Stimulated activated CD4-positive, alpha-beta T cell treated with anti-CD3 and anti-CD28 coated beads, Interleukin-1b, Interleukin-23, amount 100 ng/mL, for 4 hours (primary cell): ENCODE measurements around the gene SERAC1.

Experiments
- DNase-seq, 2 donors: peaks; one replicate each; pipeline ENCODE4 v3.0.0-alpha.2; 2020; ENCODE audit warnings: low read depth in 2 of 2

Gene SERAC1

DNA sequence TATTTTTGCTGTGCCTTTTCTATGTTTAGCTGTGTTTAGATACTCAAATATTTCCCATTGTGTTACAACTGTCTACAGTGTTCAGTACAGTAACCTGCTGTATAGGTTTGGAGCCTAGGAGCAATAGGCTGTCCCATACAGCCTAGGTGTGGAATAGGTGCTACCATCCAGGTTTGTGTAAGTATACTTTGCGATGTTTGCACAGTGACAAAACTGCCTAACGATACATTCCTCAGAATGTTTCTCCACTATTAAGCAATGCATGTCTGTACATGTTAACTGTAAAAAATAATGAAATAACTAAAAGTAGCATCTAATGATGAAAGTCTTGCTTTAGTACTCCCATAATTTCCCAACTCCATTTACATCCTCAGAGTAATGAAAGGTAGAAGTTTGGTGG is 46.0 kb downstream of the SERAC1 start:
- no peak for DNase-seq

DNA sequence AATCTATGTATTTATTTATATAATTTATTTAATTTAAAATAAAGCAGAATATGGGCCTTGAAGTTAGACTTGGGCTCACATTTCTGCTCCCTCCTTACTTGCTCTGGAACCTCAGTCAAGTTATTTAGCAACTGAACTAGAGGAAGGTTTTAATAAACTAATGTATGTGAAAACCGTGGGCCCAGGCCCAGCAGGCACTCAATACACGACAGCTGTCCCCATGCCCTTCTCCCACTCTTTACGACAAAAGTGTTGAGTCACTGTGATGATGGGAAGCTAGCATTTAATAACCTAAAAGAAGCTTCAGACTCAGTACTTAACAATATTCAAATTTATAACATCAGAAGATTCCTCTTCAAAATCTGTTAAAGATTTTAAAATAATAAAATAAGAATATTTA is 46.7 kb downstream of the SERAC1 start:
- DNase-seq: no peak

DNA sequence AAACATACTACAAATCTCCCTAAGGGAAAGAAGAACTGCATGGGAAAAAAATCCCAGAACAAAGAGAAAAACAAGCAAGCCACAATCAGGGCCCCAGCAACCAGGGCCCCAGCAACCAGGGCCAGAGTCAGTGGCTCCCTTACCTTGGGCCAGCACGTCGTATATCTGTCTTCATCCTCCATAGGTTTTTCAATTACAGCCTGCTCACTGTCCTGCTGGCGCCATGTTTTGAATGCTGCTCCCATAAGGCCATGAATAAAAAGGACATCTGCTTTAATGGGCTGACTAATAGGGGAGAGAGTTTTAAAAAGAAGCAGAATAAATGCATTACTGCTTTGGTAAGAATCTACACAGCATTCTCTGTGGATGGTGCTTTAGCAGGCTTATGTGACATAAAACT is 49.2 kb downstream of the SERAC1 start:
- no peak for DNase-seq

DNA sequence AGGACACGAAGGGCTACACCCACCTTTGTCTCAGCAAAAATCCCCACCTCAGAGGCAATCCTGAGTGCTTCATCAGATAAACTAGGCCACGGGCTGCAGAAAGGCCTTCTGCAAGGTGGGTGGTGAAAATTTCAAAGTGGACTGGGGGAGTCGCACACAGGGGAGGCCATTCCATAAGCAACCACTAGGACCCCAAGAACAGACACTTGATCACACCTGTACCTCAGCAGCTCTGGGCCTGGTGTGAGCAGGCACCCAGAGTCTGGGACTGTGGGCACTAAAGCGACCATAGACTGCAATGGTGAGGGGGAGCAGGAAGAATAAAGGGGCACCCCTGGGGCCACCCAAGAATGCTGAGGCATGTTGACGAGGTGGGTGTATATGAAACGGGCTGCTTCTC is 52.6 kb downstream of the SERAC1 start:
- DNase-seq: no peak

DNA sequence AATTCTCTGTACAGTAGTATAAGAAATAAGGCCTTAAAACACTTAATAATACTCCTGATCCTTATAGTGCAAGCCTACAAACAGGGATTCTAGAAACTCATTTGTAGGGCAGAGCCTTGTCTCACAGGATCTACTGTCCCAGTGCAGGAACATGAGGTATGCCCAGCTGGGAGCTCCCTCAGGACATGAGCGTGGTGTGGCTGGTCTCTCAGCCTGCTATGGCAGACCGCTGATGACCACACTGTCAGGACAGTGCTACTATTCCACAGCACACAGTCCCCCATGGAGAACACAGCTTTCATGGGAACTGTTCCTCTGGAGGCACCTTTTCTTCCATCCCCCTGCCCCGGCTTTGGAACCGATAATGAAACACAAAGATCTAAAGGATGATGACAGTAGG is 53.0 kb downstream of the SERAC1 start:
- no peak for DNase-seq

DNA sequence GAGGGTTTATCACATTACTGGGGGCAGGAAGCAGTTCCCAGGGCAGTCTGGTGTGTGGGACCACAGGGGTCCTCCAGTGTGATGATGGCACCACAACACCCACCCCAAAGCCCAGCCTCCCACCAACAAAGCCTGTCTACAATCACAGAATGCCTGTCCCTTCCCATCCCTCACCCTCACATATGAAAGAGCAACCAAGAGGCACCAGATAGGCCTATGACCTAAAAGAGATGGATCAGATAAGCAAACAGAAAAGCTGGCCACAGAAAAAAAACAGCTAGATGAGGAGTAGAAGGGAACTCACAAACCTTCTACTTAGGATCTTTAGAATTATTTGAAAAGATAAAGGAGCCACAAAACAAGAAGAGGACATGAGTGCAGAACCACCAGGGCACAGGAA is 54.3 kb downstream of the SERAC1 start:
- no peak for DNase-seq

DNA sequence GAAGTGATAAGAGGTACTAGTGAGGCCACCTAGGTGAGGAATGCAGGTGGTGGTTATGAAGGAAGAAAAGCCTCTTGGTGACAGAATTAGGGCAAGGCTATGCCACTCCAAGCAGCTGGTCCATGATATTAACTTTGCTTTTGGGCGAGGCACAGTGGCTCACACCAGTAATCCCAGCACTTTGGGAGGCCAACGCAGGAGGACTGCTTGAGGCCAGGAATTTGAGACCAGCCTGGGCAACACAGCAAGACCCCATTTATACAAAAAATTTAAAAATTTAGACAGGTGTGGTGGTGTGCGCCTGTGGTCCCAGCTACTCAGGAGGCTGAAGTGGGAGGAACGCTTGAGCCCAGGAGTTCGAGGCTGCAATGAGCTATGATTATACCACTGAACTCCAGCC is 56.1 kb downstream of the SERAC1 start:
- DNase-seq: no peak

DNA sequence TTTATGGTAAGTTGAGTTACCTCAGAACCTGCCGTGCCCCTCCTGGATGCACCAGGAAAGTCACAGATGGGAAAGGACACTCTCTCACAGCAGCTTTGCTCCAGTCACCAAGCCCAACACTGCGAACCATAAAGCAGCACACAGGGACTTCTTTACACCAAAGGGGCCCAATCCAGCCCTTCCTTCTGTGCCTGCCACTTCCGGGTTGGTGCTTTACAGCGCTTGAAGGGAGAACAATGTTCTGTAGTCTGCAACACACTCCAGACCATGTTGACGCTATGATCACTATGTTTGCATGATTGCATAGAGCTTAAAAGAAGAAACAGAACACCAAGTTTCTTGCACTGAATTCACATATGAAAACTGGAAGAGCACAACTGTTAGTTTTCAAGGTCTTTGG is 57.1 kb downstream of the SERAC1 start:
- no peak for DNase-seq

DNA sequence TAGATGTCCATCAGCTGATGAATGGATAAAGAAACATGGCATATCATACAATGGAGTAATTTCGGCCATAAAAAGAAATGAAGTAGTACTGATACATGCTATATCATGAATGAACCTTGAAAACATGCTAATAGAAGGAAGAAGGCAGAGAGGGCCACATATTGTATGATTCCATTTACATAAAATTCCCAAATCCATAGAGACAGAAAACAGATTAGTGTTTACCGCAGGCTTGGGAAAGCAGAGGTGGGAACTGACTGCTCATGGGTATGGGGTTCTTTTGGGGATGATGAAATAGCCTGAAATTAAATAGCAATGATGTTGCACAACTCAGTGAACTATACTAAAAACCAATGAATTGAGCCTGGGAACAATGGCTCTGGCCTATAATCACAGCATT is 58.3 kb downstream of the SERAC1 start:
- no peak for DNase-seq

DNA sequence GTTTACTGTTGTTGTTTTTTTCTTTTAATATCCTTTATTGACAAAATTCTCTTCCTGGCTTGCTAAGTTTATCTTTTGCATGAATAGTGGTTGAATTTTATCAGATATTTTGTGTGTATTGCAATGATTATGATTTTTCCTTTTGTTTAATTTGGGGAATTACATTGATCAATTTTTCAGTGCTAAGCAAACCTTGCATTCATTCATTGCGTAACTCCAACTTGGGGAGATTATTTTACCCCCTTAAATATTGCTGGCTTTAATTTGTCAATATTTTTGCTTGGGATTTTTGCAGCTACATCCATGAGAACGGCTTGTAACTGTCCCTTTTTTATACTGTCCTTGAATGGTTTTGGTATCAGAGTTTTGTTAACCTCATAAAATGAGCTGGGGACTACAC is 63.4 kb downstream of the SERAC1 start:
- DNase-seq: no peak

DNA sequence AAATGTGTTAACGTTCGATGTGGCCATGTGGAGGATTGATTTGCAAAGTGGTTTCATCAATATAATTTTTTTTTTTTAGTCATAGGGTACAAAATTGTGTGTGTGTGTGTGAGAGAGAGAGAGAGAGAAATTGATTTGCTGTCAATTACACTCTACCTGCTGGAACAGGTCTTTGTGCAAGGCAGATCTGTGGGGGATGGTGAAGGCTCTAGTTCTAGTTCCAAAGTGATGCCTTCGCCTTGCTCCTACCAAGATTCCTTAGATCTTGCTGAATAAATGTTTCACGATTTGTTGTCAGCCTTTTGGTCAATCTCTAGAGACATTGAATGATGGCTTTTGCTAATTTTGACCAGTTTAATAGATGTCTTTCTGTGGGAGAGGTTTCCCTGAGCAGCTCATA is 64.8 kb downstream of the SERAC1 start:
- DNase-seq: no peak

DNA sequence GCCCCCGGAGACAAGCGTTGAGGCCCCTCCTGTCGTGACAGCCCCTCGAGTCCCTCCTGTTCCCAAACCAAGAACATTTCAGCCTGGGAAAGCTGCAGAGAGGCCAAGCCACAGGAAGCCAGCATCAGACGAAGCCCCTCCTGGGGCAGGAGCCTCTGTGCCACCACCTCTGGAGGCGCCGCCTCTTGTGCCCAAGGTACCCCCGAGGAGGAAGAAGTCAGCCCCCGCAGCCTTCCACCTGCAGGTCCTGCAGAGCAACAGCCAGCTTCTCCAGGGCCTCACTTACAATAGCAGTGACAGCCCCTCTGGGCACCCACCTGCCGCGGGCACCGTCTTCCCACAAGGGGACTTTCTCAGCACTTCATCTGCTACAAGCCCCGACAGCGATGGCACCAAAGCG is 72.4 kb downstream of the SERAC1 start:
- no peak for DNase-seq

DNA sequence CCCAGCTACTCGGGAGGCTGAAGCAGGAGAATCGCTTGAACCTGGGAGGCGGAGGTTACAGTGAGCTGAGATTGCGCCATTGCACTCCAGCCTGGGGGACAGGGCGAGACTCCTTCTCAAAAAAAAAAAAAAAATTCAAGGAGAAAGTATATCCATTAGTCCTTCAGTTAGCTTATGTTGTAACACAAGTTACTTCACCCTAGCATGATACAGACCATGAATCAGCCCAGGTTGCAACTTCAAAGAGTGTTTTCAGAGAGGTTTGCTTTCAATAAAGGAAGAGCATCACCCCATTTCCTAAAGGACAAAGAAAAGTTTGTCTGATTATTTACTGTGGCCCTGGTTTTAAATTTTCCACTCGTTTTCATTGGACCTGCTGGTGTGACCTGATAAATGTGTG is 73.0 kb downstream of the SERAC1 start:
- no peak for DNase-seq

DNA sequence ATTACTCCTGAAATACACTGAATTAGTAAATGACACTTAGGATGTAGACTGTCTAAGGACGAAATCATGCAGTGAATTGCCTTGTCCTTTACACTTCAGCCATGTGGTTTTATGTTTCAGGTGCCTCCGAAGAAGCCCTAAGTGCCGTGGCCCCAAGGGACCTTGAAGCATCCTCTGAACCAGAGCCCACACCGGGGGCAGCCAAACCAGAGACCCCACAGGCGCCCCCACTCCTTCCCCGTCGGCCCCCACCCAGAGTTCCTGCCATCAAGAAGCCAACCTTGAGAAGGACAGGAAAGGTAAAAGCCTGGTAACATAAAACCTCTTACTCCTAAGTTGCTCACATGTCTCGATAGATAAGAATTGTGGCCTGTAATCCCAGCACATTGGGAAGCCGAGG is 75.3 kb downstream of the SERAC1 start:
- no peak for DNase-seq

DNA sequence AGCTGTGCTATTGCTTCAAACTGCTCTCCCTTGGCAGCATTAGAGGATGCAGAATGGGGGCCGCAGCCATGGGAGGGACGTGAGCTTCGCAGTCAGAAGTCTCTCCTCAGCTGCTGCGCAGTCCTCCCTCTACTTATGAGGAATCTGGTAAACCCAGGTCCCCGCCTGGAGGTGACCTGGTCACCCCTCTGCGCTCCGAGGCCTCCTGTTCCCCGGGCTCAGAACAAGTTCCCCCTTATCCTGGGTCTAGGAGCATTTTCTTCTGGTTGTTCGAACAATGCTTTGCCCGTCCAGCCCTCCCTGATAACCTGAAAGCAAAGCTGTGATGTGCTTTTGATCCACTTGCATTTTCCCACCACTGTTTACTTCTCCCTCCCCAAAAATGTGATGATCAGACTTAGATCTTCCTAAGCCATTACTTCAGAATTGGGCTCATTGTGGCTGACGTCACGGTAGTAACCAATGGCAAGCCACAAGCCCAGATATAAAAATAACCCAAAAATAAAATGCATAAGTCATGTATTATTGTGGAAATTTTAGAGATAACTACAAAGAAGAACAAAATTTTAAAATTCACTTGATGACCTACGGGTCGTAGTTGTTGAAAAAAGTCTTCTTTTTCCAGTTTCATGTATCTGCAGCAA is 80.7 kb downstream of the SERAC1 start:
- no peak for DNase-seq

DNA sequence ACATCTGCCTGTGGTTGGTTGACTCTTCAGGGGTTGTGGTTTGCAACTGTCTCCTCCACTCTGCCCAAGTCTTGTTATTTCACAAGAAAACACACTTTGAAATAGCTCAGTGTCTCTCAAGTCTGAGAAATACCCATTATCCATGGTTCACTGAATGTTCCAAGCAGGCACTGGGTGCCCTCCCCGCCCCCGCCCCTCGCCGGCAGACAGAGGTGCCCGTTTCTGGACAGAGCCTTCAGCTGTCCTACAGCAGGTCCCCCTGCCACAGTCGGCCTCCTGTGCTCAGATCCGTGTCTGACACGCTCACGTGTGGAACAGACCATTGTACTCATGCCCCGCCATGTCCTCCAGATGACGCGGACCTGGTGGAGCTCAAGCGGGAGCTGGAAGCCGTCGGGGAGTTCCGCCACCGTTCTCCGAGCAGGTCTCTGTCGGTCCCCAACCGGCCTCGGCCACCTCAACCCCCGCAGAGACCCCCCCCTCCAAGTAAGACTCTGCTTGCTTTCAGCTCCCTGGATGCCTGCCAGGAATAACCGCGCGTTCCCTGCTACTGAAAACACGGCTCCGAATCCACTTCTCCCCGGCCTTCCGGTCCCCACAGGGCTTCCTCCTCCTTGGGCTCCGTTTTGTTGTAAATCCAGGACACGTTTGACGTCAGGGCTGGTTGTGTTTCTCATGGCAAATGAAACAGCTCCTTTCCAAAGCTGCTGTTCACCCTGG is 81.4 kb downstream of the SERAC1 start:
- no peak for DNase-seq

DNA sequence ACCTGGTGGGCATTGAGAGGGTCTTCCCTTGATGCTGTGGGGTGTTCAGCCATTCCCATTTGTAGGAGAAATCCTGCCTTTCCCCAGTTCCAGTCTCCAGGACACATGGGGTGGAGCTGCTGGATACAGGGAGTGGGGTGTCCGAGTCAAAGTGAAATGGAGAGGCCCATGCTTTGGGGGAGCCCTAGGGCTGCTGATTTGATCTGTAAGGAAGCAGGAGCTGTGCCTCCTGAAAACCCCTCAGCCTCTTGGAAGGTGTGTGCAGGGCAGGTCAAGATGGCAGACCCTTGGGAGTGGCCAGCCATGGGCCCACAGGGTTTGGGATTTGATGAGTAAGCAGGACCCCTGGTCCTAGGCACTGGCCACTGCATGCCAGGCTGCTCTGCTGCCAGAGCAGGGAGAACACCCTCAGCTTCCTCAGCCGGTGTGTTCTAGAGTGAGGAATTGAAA is 82.0 kb downstream of the SERAC1 start:
- DNase-seq: no peak

DNA sequence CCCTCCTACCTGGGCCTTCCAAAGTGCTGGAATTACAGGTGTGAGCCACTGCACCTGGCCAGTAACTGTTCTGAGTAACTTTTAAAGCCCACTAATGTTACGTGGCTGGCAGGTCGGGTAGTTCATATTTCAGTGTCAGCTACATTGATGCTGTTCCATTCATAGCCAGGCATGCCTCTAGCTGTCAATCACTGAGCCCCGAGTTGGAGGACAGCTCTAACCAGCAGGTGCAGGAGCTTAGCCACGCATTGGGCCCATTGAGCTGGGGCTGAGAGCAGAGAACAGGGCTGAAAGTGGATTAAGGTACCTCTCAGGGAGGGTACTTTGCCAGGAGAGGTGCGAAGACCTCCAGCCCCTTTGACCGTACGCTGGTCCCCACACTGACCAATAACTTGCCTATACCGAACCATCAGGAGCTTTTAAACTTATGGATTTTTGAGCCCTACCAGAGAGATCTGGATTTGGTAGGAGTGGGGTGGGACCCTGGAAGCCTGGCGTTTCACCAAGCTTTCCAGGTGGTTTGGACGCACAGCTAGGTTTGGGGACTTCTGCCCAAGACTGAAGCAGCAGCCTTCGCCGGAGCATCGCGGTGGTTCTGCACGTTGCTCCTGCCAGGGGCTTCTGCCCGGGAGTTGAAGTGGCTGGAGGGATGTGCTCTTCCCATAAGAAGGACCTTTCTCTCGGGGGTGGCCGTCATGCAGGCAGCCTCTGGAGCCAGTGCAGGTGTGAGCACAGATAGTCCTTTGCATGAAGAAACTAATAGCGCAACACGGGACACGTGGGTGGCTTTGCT is 82.6 kb downstream of the SERAC1 start:
- no peak for DNase-seq

DNA sequence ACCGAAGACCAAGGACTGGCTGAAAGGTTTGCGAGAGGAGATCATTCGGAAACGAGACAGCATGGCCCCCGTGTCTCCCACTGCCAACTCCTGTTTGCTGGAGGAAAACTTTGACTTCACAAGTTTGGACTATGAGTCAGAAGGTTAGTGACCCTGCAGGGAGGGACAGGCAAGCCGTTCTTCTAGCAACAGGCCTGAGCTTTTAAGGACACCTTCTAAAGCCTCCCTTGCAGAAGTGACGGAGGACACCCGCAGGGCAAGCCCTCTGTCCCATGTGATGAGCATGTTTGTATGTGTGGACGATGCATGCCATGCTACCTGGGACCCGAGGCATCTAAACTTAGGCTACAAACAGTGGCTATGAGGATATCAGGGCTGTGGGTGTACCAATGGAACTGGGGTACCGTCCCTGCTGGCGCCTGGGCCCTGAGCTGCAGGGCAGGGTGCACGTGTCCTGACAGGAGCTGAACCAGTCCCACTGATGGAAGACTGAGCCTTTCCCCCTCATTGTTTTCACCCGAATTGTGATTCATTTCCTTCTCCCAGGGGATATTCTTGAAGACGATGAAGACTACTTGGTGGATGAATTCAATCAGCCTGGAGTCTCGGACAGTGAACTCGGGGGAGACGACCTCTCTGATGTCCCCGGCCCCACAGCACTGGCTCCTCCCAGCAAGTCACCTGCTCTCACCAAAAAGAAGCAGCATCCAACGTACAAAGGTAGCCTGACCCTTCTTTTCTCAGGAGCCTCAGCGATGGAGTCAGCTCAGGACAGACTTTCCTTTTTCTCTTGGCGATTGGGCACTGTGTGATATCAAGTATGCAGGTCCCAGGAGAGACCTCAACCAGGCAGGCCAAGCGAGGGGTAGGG is 84.4 kb downstream of the SERAC1 start:
- no peak for DNase-seq

DNA sequence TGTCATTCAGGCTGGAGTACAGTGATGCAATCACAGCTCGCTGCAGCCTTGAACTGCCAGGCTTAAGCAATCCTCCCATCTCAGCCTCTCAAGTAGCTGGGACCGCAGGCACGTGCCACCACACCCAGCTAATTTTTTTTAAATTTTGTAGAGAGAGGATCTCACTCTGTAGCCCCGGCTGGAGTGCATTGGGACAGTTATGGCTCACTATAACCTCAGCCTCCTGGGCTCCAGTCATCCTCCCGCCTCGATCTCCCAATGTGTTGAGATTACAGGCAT is 86.5 kb downstream of the SERAC1 start:
- DNase-seq: no peak

DNA sequence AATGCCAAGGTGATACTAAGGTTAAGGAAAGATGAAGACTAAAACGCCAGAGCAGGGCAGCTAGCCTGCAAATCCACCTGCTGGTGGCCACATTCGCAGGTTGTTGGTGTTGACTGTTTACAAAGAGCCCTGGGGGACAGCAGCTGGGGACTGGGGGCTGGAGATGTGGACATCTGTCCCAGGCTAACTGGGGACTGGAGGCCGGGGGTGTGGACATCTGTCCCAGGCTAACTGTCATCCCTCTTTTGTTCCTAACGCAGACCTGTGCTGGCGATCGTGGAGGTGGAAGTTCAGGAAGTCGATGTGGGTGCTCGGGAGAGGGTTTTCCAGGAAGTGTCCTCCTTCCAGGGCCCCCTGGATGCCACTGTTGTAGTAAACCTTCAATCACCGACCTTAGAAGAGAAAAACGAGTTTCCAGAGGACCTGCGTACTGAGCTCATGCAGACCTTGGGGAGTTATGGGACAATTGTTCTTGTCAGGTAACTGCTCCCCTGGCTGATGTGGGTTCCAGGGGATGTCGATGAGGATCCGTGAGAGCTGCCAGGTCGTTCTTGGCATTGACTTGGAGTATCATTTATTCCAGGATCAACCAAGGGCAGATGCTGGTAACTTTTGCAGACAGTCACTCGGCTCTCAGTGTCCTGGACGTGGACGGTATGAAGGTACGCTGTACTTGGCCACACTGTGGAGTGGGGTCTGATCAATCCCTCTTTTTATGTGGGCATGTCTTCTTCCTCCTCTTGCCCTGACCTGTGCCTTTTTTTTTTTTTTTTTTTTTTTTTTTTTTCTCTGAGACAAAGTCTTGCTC is 87.0 kb downstream of the SERAC1 start:
- no peak for DNase-seq
